Breast epithelium (tissue), 4 donors: ENCODE measurements around the gene CDH23. TPM values are rescaled to one million over a fixed set of nuclear protein-coding genes. Genes with fewer than 3 reads are reported as not detected.

Source experiments
- DNase-seq, 2 donors: peaks; one replicate each; pipeline ENCODE4 v3.0.0-alpha.2; 2019; ENCODE audit warnings: low spot score in 2 of 2
- H3K27ac ChIP-seq, 2 donors: fragments of 200-600 bp; sonication (generic) in 1 of 2; one replicate each; pipeline ENCODE4 v1.5.1; 2016 to 2019; ENCODE audit warnings: mild to moderate bottlenecking in 1 of 2
- H3K27me3 ChIP-seq, 2 donors: fragments of 200-600 bp; sonication (generic) in 1 of 2; one replicate each; pipeline versions ENCODE4 v1.5.1 to v1.6.0; 2017 to 2019; ENCODE audit warnings: control low read depth in 1 of 2, mild to moderate bottlenecking in 1 of 2
- H3K36me3 ChIP-seq: fragments of 200-600 bp; one replicate; pipeline ENCODE4 v1.5.1; 2019
- H3K4me1 ChIP-seq, 2 donors: fragments of 200-600 bp; sonication (generic); one replicate each; pipeline ENCODE4 v1.5.1; 2016 to 2019; ENCODE audit warnings: control low read depth in 1 of 2
- H3K4me3 ChIP-seq, 3 donors: fragments of 200-600 bp; sonication (generic); 1 replicate in 2 of 3; 2 replicates in 1 of 3; pipeline ENCODE4 v1.5.1; 2016 to 2019; ENCODE audit warnings: mild to moderate bottlenecking in 3 of 3, moderate library complexity in 2 of 3
- H3K9me3 ChIP-seq, 2 donors: fragments of 200-600 bp; sonication (generic) in 1 of 2; one replicate each; pipeline ENCODE4 v1.5.1; 2016 to 2019; ENCODE audit warnings: control low read depth in 1 of 2
- CTCF ChIP-seq, 3 donors: fragments of 450-650 bp; IDR thresholded peaks; one replicate each; pipeline ENCODE4 v1.5.1; 2016 to 2017; ENCODE audit warnings: antibody characterized with exemption in 3 of 3, mild to moderate bottlenecking in 3 of 3, moderate library complexity in 3 of 3
- POLR2A ChIP-seq: fragments of 450-650 bp; IDR thresholded peaks from one replicate; pipeline ENCODE4 v1.6.1; 2016; ENCODE audit warnings: antibody characterized with exemption, mild to moderate bottlenecking, moderate library complexity
- POLR2AphosphoS5 ChIP-seq, 3 donors: sonication (generic); formaldehyde crosslinking; IDR thresholded peaks; one replicate each; pipeline ENCODE4 v1.6.1; 2017; ENCODE audit warnings: antibody characterized with exemption in 3 of 3
- intact Hi-C: fragments of 100-400 bp; cut with DNase I; formaldehyde crosslinking; loops from one replicate; pipeline ENCODE4 v1.15.1; 2023; ENCODE audit warnings: low total_unique reads
- total RNA-seq, 3 donors: library from RNA; depleted of rRNA; stranded (reverse); fragments of >200 nt; gene quantifications; one replicate each; pipeline ENCODE4 v1.1.0, GENCODE V29; 2016

The CDH23 gene
- total RNA-seq, 3 donors from 2014 or later: 8.5 to 13.8 (median 11.6) TPM

DNA sequence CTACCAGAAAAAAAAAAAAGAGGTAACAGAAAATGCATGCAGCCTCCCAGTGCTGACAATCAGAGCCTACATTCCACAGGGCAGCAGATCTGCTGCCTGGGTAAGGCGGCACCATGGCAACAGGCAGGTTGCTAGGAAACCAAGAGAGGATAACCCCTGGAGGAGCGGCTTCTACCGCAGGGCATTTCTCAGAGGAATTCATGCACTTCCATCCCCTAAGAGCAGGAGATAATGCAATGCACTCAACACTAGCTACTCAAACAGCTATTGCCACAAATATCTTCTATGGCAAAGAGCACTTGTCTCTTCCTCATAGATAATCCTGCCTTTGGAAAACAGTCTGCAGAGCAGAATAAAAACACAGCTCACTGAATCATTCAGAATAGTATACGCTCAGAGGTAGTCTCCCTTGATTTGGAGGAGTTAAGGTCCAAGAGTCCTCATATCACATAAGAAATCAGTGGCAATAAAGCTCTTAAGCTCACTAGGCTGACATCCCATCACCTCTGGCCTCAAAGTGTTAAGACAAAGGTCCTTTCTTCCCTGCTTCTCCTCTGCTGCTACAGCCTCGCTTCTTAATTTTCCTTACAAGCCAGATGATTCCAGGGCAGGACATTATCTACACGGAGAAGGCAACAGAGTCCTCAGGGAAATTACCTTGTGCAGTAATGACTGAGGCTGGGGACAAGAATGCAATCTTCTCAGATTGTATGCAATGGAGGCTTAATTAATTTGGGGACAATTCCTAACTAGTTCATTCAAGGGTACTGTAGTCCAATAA lies 443.6 kb downstream of the CDH23 start:
- no peaks in the 10 kb centered on the region for H3K9me3 ChIP-seq
- TF ChIP-seq CTCF (IDR thresholded peaks at IDR 0.05): no peak
- no peak for TF ChIP-seq POLR2A
- no peak for TF ChIP-seq POLR2AphosphoS5 (IDR thresholded peaks at IDR 0.05)
- no peak for DNase-seq
- H3K27ac ChIP-seq: peak overlapping the region; percentile 26 to 45
- H3K36me3 ChIP-seq: no peaks in the 10 kb centered on the region
- intact Hi-C loops: no loop called here
- H3K4me3 ChIP-seq: no peak overlapping the region
- H3K4me1 ChIP-seq: peaks cover 11 to 34% of the 10 kb centered on the region in 2 donors
- no peaks in the 10 kb centered on the region for H3K27me3 ChIP-seq

DNA sequence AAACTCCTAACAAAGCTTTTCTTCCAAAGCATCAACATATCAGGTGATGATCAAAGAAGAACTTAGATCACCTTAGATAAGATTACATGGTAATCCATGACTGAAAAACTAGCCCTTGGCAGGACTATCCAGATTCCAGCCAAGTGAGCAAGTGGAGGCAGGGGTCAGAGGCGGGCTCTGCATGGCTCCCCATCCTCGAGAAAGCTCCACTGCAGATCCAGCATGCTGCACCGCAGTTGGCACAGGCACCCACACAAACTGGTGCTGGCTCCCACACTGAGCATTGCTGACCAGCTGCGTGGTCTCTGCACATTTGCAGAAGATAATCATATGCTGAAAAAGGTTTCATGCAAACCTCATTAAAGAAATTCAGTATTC lies 444.2 kb downstream of the CDH23 start:
- no peak for DNase-seq
- Histone ChIP-seq H3K27ac (peak overlapping the region; percentile 26 to 45), H3K4me3 (no peak overlapping the region), H3K36me3 (no peaks in the 10 kb centered on the region), H3K27me3 (no peaks in the 10 kb centered on the region), H3K9me3 (no peaks in the 10 kb centered on the region), H3K4me1 (peaks cover 11 to 34% of the 10 kb centered on the region in 2 donors)
- intact Hi-C loops: no loop called here
- no peak for TF ChIP-seq POLR2AphosphoS5 (IDR thresholded peaks at IDR 0.05)
- no peak for TF ChIP-seq CTCF (IDR thresholded peaks at IDR 0.05)
- no peak for TF ChIP-seq POLR2A

DNA sequence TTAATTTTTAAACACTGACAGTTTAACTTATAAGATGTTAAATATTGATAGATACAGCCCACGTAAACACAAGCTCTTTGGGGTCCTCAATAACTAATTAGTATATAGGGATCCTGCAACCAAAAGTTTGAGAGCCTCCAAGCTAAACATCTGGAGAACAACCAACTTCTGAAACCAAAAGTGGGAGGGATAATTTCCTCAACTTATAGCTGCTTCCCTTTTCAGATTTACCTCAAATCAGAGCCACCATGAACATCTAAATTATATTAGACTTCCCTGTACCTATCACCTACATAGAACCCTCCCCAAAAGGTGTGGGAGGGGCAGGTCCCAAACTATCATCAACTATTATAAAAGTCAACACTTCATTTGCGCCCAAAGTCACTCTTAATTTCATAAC lies 445.7 kb downstream of the CDH23 start:
- Histone ChIP-seq H3K36me3 (no peaks in the 10 kb centered on the region), H3K27ac (no peak overlapping the region), H3K9me3 (no peaks in the 10 kb centered on the region), H3K4me3 (no peak overlapping the region), H3K4me1 (peaks cover 3 to 28% of the 10 kb centered on the region in 2 donors), H3K27me3 (no peaks in the 10 kb centered on the region)
- no peak for DNase-seq
- intact Hi-C loops: no loop called here
- TF ChIP-seq CTCF (IDR thresholded peaks at IDR 0.05): no peak
- TF ChIP-seq POLR2A: no peak
- no peak for TF ChIP-seq POLR2AphosphoS5 (IDR thresholded peaks at IDR 0.05)

DNA sequence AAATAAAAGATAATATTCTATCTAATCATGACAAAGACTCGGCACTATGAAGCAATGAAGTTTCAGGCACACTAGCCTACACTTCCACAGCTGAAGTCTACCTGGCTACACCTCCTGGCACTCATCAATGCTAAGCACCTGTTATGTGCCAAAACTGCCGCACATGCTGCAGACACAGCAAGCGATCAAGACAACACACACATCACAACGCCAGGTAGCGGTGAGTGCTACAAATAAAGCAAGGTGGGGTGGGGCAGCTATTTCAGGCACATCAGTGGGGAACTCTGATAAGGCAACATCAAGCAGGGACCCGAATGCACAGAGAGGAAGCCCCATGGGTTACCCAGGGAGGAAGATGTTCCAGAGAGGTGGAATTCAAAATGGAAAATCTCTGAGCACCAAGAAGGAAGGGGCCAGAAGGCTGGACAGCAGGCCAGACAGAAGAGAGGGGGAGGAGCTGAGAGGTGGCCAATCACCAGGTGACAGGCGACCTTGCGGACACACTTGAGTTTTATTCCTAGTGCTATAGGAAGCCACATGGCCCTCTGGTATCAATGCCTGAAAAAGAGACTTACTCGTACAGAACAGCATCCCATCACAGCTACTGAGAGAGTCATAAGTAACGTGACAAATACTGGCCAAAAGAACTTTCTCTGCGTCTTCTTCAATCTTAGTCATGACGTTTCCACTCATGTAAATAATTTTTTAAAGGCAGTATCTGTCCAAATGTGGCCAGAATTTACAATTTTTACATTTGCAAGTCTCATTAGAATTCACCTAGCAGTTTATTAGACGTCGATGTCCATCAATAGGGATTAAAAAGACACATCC lies 446.4 kb downstream of the CDH23 start:
- H3K27me3 ChIP-seq: no peaks in the 10 kb centered on the region
- DNase-seq: no peak
- intact Hi-C loops: no loop called here
- no peak overlapping the region for H3K27ac ChIP-seq
- no peaks in the 10 kb centered on the region for H3K36me3 ChIP-seq
- no peak overlapping the region for H3K4me3 ChIP-seq
- no peaks in the 10 kb centered on the region for H3K9me3 ChIP-seq
- TF ChIP-seq POLR2AphosphoS5 (IDR thresholded peaks at IDR 0.05): no peak
- no peak for TF ChIP-seq POLR2A
- no peak for TF ChIP-seq CTCF (IDR thresholded peaks at IDR 0.05)
- peaks cover under 1 to 21% of the 10 kb centered on the region in 2 donors for H3K4me1 ChIP-seq

DNA sequence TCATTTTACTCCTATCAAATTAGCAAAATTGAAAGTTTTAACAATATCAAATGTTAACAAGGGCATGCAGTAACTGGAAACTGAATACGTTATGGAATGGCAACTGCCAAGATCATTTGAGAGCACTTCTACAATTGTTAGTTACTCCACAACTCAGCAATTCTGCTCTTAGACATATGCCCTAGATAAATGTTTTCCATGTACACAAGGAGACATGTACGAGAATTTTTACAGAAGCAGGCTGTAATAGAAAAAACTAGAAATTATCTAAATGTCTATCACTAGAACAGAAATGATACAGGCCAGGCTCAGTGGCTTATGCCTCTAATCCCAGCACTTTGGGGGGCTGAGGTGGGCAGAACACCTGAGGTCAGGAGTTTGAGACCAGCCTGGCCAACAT lies 447.4 kb downstream of the CDH23 start:
- Histone ChIP-seq H3K9me3 (no peaks in the 10 kb centered on the region), H3K27ac (no peak overlapping the region), H3K4me3 (no peak overlapping the region), H3K4me1 (peaks cover 0 to 14% of the 10 kb centered on the region in 2 donors), H3K27me3 (no peaks in the 10 kb centered on the region), H3K36me3 (no peaks in the 10 kb centered on the region)
- TF ChIP-seq POLR2A: no peak
- no peak for TF ChIP-seq POLR2AphosphoS5 (IDR thresholded peaks at IDR 0.05)
- no peak for TF ChIP-seq CTCF (IDR thresholded peaks at IDR 0.05)
- no peak for DNase-seq
- intact Hi-C loops: no loop called here
